Measurements from ENCODE around the gene PEX11B. TPM values are rescaled to one million over a fixed set of nuclear protein-coding genes. Genes with fewer than 3 reads are reported as not detected.

Gene PEX11B
- total and polyA plus RNA-seq, 2 of the 8 experiments (the other 6 are each of a cell fraction or from before 2014, with no cell fraction given) = 9.1 to 15.1 TPM

GRCh38 chr1:145891587-145892485 is 26.7 kb downstream of the PEX11B start:
- peak overlapping the region; percentile 88 for H2AFZ ChIP-seq (ENCODE audit: low read length)
- DNase-seq (ENCODE audit: low read depth in 1 of 2, low spot score in 2 of 2) (peak; percentile 94 to 96), FAIRE-seq (peak; percentile 80)
- no peak overlapping the region for H4K91ac ChIP-seq (replicated peaks; ENCODE audit: insufficient read length, low read length)
- POLR2A ChIA-PET (ENCODE audit: partially characterized antibody) = interaction anchor here (0.5 to 2.1 kb wide), 13 partner anchors 10 to 160 kb away, joined by 3 to 8 read pairs (median 3); partner anchors contain the start of genes NUDT17 and PEX11B
- no peaks in the 10 kb centered on the region for H3K9me3 ChIP-seq (ENCODE audit: insufficient read depth in 2 of 2, low read depth in 1 of 2, low read length in 1 of 2)
- no peak overlapping the region for H4K5ac ChIP-seq (ENCODE audit: insufficient read length, low read depth, low read length)
- H2AK5ac ChIP-seq (ENCODE audit: low read depth, low read length) = no peak overlapping the region
- peak overlapping the region; percentile 30 to 57; a peak in 3 of 4 replicates for H3K4me2 ChIP-seq (ENCODE audit: insufficient read depth in 1 of 2, low read depth in 2 of 2, low read length in 2 of 2)
- no peak overlapping the region for H4K8ac ChIP-seq (ENCODE audit: extremely low read depth, insufficient read depth, low read length)
- WGBS, 2 experiments (ENCODE audit: extremely low coverage in 1 of 2, insufficient coverage in 1 of 2, insufficient read length in 1 of 2, insufficient replicate concordance in 2 of 2, low coverage in 1 of 2, low lambda C conversion rate in 2 of 2, missing lambda C conversion rate in 1 of 2) = 14% methylated on average over 6 of the region's 6 CpGs; no CpG with 5 or more reads in 1 of the 2 experiments
- no peaks in the 10 kb centered on the region for H3K27me3 ChIP-seq (replicated peaks in 1 of 4; ENCODE audit: control insufficient read depth in 3 of 4, extremely low read depth in 1 of 4, insufficient read depth in 3 of 4, low read length in 3 of 4)
- peak overlapping the region; percentile 57; the same call in 1 of the 2 replicates for H2BK5ac ChIP-seq (ENCODE audit: low read depth, low read length)
- no peak overlapping the region for H3K27ac ChIP-seq (ENCODE audit: low read depth, low read length)
- no peak overlapping the region for H2BK120ac ChIP-seq (replicated peaks; ENCODE audit: low read depth, low read length)
- no peak overlapping the region for H3K56ac ChIP-seq (replicated peaks; ENCODE audit: insufficient read length, low read depth, low read length)
- H3K36me3 ChIP-seq (ENCODE audit: control insufficient read depth in 2 of 4, insufficient read depth in 4 of 4, low read length in 3 of 4) = no peaks in the 10 kb centered on the region
- no peak overlapping the region for H2BK20ac ChIP-seq (ENCODE audit: low read length)
- peak overlapping the region; percentile 68; the same call in 1 of the 2 replicates for H3K18ac ChIP-seq (ENCODE audit: extremely low read depth, low read length)
- no peak overlapping the region for H3K23ac ChIP-seq (ENCODE audit: insufficient read length)
- no peak overlapping the region for H3K14ac ChIP-seq (ENCODE audit: insufficient read length)
- H3K23me2 ChIP-seq (ENCODE audit: low read depth, low read length) = no peaks in the 10 kb centered on the region
- no peak overlapping the region for H3K4ac ChIP-seq (replicated peaks; ENCODE audit: insufficient read length, low read depth, low read length)
- no peak overlapping the region for H3K9ac ChIP-seq (replicated peaks in 1 of 4; ENCODE audit: extremely low read depth in 1 of 4, low read depth in 3 of 4, low read length in 3 of 4)
- H3K79me2 ChIP-seq (ENCODE audit: control insufficient read depth in 1 of 2, insufficient read depth in 2 of 2, low read length in 2 of 2) = no peaks in the 10 kb centered on the region
- peak overlapping the region; percentile 99 for H2BK15ac ChIP-seq (ENCODE audit: low read length)
- H3K4me3 ChIP-seq (ENCODE audit: extremely low read depth in 1 of 4, insufficient read depth in 2 of 4, low read depth in 3 of 4, low read length in 4 of 4) = peak overlapping the region in 3 of 4 experiments; percentile 2 to 48 (median 3); a peak in 4 of 8 replicates
- H2BK12ac ChIP-seq (ENCODE audit: low read depth, low read length) = peak overlapping the region; percentile 27; the same call in 1 of the 2 replicates
- no peaks in the 10 kb centered on the region for H4K20me1 ChIP-seq (replicated peaks in 1 of 2; ENCODE audit: control insufficient read depth in 1 of 2, insufficient read depth in 2 of 2, low read length in 2 of 2)
- CTCF ChIA-PET (ENCODE audit: partially characterized antibody) = interaction anchor here (1.1 to 8.7 kb wide), 35 partner anchors 8 to 144 kb away, joined by 3 to 146 read pairs (median 8); partner anchors contain the start of genes ANKRD34A, ITGA10, LIX1L and NUDT17
- no peaks in the 10 kb centered on the region for H3K79me1 ChIP-seq (ENCODE audit: low read depth, low read length)
- peaks cover 0 to 6% (median 4%) of the 10 kb centered on the region in 4 experiments; a peak in 3 of 7 replicates for H3K4me1 ChIP-seq (replicated peaks in 1 of 4; ENCODE audit: control insufficient read depth in 3 of 4, insufficient read depth in 4 of 4, low read length in 3 of 4)
- peak; percentile 10; the same call in 1 of the 2 replicates for TF ChIP-seq USF2 (IDR thresholded peaks at IDR 0.05; ENCODE audit: low read length)
- TF ChIP-seq SP4 (IDR thresholded peaks at IDR 0.05; ENCODE audit: low read length) = no peak
- no peak for TF ChIP-seq BACH1 (IDR thresholded peaks at IDR 0.05; ENCODE audit: low read length)
- TF ChIP-seq CHD1 (IDR thresholded peaks at IDR 0.05; ENCODE audit: low read depth, low read length) = no peak
- 0 out of 2 replicates have a peak, but pooled peaks have one; percentile 34 for TF ChIP-seq TBP (IDR thresholded peaks at IDR 0.05; ENCODE audit: low read depth, low read length)
- TF ChIP-seq EGR1 (IDR thresholded peaks at IDR 0.05; ENCODE audit: borderline replicate concordance, low read depth, low read length) = no peak
- no peak for TF ChIP-seq GABPA (IDR thresholded peaks at IDR 0.05; ENCODE audit: borderline replicate concordance, insufficient read depth, low read length)
- peak; percentile 55 for TF ChIP-seq SIX5 (IDR thresholded peaks at IDR 0.05; ENCODE audit: low read depth, low read length)
- TF ChIP-seq RXRA (IDR thresholded peaks at IDR 0.05; ENCODE audit: insufficient read depth, low read depth, low read length) = no peak
- TF ChIP-seq BRCA1 (IDR thresholded peaks at IDR 0.05; ENCODE audit: low read depth, low read length) = peak; percentile 5; the same call in 1 of the 2 replicates
- no peak for TF ChIP-seq JUN (IDR thresholded peaks at IDR 0.05; ENCODE audit: low read depth, low read length)
